Panc1 (cell line): ENCODE measurements around the gene PRKAG2. TPM values are rescaled to one million over a fixed set of nuclear protein-coding genes. Genes with fewer than 3 reads are reported as not detected.

Source experiments
- ATAC-seq: fragments of 200-7000 bp; cut with Tn5 transposase; 2 replicates; pipeline ENCODE4 v1.9.1; 2020; ENCODE audit warnings: mild to moderate bottlenecking, moderate library complexity
- BruUV-seq: library from RNA; stranded (reverse); fragments of 400-500 nt; replicated peaks from 2 replicates; lab custom pipeline; 2021; lab: Mats Ljungman, UMichigan
- CTCF ChIA-PET: fragments of 300-600 bp; sonication (Branson Sonifier 250); formaldehyde crosslinking; loops from one replicate; lab custom pipeline; 2022; ENCODE audit warnings: antibody characterized with exemption; lab: Charles Lee
- POLR2A ChIA-PET: fragments of 300-600 bp; sonication (Branson Sonifier 250); formaldehyde crosslinking; loops from one replicate; lab custom pipeline; 2022; ENCODE audit warnings: antibody characterized with exemption; lab: Charles Lee
- DNase-seq: peaks from one replicate; pipeline ENCODE4 v3.0.0-alpha.2; 2010; ENCODE audit warnings: low read depth, low spot score
- H3K27ac ChIP-seq: 2 replicates; pipeline ENCODE4 v1.5.1; 2011; ENCODE audit warnings: mild to moderate bottlenecking, low read length, inconsistent platforms
- H3K27me3 ChIP-seq: fragments of 200-500 bp; sonication (Bioruptor generic); 2 replicates; pipeline ENCODE4 v1.6.0; 2014; ENCODE audit warnings: low read length, inconsistent platforms; ENCODE audit not compliant: control insufficient read depth, insufficient read depth
- H3K36me3 ChIP-seq: fragments of 200-500 bp; sonication (Bioruptor generic); 2 replicates; pipeline ENCODE4 v1.5.1; 2014; ENCODE audit warnings: inconsistent platforms, mild to moderate bottlenecking, low read length, moderate library complexity; ENCODE audit not compliant: control insufficient read depth, insufficient read depth
- H3K4me1 ChIP-seq: 2 replicates; pipeline ENCODE4 v1.5.1; 2011; ENCODE audit warnings: inconsistent platforms, mild to moderate bottlenecking, low read length, moderate library complexity; ENCODE audit not compliant: control insufficient read depth, insufficient read depth
- H3K4me3 ChIP-seq, 2 experiments: 2 replicates each; pipeline ENCODE4 v1.5.1; 2011 to 2012; ENCODE audit warnings: low read depth in 2 of 2, low read length in 2 of 2, mild to moderate bottlenecking in 2 of 2, inconsistent platforms in 1 of 2, moderate library complexity in 1 of 2
- H3K9me3 ChIP-seq: fragments of 200-500 bp; sonication (Bioruptor generic); 2 replicates; pipeline ENCODE4 v1.5.1; 2014; ENCODE audit warnings: low read depth, mild to moderate bottlenecking, inconsistent platforms, low read length, moderate library complexity; ENCODE audit not compliant: control insufficient read depth, insufficient read depth
- CTCF ChIP-seq: fragments of 450-650 bp; IDR thresholded peaks from 2 replicates; pipeline ENCODE4 v1.5.1; 2017; ENCODE audit warnings: mild to moderate bottlenecking
- POLR2AphosphoS5 ChIP-seq: IDR thresholded peaks from 2 replicates; pipeline ENCODE4 v1.6.1; 2012; ENCODE audit warnings: mild to moderate bottlenecking, low read depth, low read length, moderate library complexity
- SIN3A ChIP-seq: IDR thresholded peaks from 2 replicates; pipeline ENCODE4 v1.6.1; 2012; ENCODE audit warnings: low read depth, mild to moderate bottlenecking, low read length, moderate library complexity, borderline replicate concordance; ENCODE audit not compliant: insufficient read depth
- TCF7L2 ChIP-seq: IDR thresholded peaks from 2 replicates; pipeline ENCODE4 v1.6.1; 2011; ENCODE audit warnings: mild to moderate bottlenecking, low read depth, low read length, inconsistent platforms
- in situ Hi-C: cut with HindIII; loops from 2 replicates; pipeline ENCODE4 v1.10.0; 2016; ENCODE audit warnings: low sequenced_read_pairs, low pct_unique_long_range_greater_than_20kb
- intact Hi-C: fragments of 100-400 bp; cut with micrococcal nuclease; formaldehyde crosslinking; loops from one replicate; pipeline ENCODE4 v1.10.0; 2022; ENCODE audit not compliant: unreplicated experiment
- total RNA-seq: library from RNA; stranded (reverse); gene quantifications from one replicate; pipeline ENCODE4 v1.2.1, GENCODE V29; 2021; ENCODE audit not compliant: unreplicated experiment
- TF ChIP-seq, protein P1 (sequence below), 2 experiments: IDR thresholded peaks; 2 replicates each; pipeline ENCODE4 v1.6.1; 2011 to 2012; ENCODE audit warnings: low read depth in 2 of 2, control low read depth in 1 of 2, low read length in 1 of 2, mild to moderate bottlenecking in 1 of 2, moderate library complexity in 1 of 2; ENCODE audit not compliant: insufficient read depth in 1 of 2

Gene PRKAG2
- total RNA-seq, 1 experiment from 2014 or later: 71.6 TPM

GRCh38 chr7:151866028-151866427 lies 10.9 kb downstream of the PRKAG2 start:
- POLR2A ChIA-PET: no interaction called here
- in situ Hi-C loops (no loop called here), intact Hi-C loops (no loop called here)
- H3K4me1 ChIP-seq: no peaks in the 10 kb centered on the region
- TF ChIP-seq, protein P1, sequence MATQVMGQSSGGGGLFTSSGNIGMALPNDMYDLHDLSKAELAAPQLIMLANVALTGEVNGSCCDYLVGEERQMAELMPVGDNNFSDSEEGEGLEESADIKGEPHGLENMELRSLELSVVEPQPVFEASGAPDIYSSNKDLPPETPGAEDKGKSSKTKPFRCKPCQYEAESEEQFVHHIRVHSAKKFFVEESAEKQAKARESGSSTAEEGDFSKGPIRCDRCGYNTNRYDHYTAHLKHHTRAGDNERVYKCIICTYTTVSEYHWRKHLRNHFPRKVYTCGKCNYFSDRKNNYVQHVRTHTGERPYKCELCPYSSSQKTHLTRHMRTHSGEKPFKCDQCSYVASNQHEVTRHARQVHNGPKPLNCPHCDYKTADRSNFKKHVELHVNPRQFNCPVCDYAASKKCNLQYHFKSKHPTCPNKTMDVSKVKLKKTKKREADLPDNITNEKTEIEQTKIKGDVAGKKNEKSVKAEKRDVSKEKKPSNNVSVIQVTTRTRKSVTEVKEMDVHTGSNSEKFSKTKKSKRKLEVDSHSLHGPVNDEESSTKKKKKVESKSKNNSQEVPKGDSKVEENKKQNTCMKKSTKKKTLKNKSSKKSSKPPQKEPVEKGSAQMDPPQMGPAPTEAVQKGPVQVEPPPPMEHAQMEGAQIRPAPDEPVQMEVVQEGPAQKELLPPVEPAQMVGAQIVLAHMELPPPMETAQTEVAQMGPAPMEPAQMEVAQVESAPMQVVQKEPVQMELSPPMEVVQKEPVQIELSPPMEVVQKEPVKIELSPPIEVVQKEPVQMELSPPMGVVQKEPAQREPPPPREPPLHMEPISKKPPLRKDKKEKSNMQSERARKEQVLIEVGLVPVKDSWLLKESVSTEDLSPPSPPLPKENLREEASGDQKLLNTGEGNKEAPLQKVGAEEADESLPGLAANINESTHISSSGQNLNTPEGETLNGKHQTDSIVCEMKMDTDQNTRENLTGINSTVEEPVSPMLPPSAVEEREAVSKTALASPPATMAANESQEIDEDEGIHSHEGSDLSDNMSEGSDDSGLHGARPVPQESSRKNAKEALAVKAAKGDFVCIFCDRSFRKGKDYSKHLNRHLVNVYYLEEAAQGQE (IDR thresholded peaks at IDR 0.05; ENCODE audit: insufficient read depth in 1 of 2, low read depth in 2 of 2, low read length in 1 of 2): no peak
- CTCF ChIA-PET: no interaction called here
- H3K36me3 ChIP-seq: no peaks in the 10 kb centered on the region
- no peaks in the 10 kb centered on the region for H3K9me3 ChIP-seq
- no peak overlapping the region for H3K4me3 ChIP-seq
- no peak for DNase-seq
- no TSS peak for BruUV-seq
- ATAC-seq: no peak
- H3K27me3 ChIP-seq: no peaks in the 10 kb centered on the region
- H3K27ac ChIP-seq: no peak overlapping the region

- no TSS peak for BruUV-seq
- DNase-seq (no peak), ATAC-seq (no peak)
- Histone ChIP-seq H3K9me3 (no peaks in the 10 kb centered on the region), H3K4me3 (no peak overlapping the region), H3K27ac (no peak overlapping the region), H3K4me1 (no peaks in the 10 kb centered on the region), H3K27me3 (no peaks in the 10 kb centered on the region), H3K36me3 (no peaks in the 10 kb centered on the region)
- in situ Hi-C loops (no loop called here), intact Hi-C loops (no loop called here)
- TF ChIP-seq TCF7L2 (no peak), CTCF (no peak), SIN3A (no peak), POLR2AphosphoS5 (no peak)
- TF ChIP-seq, protein P1 (IDR thresholded peaks at IDR 0.05; ENCODE audit: insufficient read depth in 1 of 2, low read depth in 2 of 2, low read length in 1 of 2): no peak
- CTCF ChIA-PET: no interaction called here
- POLR2A ChIA-PET: no interaction called here
These were observed 11.7 kb downstream of the PRKAG2 start for GRCh38 chr7:151865070-151865670.
